Muscle of back (tissue), 11 donors: ENCODE results near the gene CYP4F8. TPM values are rescaled to one million over a fixed set of nuclear protein-coding genes. Genes with fewer than 3 reads are reported as not detected.
"Not testable (repeated sequence)": the region's sequence is repeated elsewhere in the genome, so short reads cannot be mapped to it uniquely, and the experiment has no call there.

Source experiments
- DNase-seq, 3 donors: peaks; one replicate each; pipeline versions ENCODE4 v3.0.0 to v3.0.0-alpha.2; 2013
- polyA plus RNA-seq, 10 donors: library from polyadenylated mRNA; unstranded; fragments of 120-200 nt; gene quantifications; one replicate each; pipeline ENCODE4 v1.2.1, GENCODE V29; 2013; ENCODE audit not compliant: insufficient read length in 10 of 10

Gene CYP4F8
- polyA plus RNA-seq, 10 donors = not detected

GRCh38 chr19:15643387-15643786 is 28.4 kb downstream of the CYP4F8 start:
- DNase-seq = no peak

- no peak for DNase-seq
Observed at GRCh38 chr19:15644066-15644741, 29.2 kb downstream of the CYP4F8 start.

GRCh38 chr19:15644816-15645215 is 29.8 kb downstream of the CYP4F8 start:
- DNase-seq = no peak

GRCh38 chr19:15649526-15649925 is 34.5 kb downstream of the CYP4F8 start:
- DNase-seq = no peak

- not testable (repeated sequence) for DNase-seq
Observed at GRCh38 chr19:15650123-15650522, 35.1 kb downstream of the CYP4F8 start.

- DNase-seq = no peak
Observed at GRCh38 chr19:15651791-15652190, 36.8 kb downstream of the CYP4F8 start.

GRCh38 chr19:15652559-15653278 is 37.7 kb downstream of the CYP4F8 start:
- no peak for DNase-seq

- no peak for DNase-seq
Observed at GRCh38 chr19:15656467-15656866, 41.4 kb downstream of the CYP4F8 start.

- DNase-seq = no peak
Observed at GRCh38 chr19:15663247-15663646, 48.2 kb downstream of the CYP4F8 start.

GRCh38 chr19:15666186-15666585 is 51.2 kb downstream of the CYP4F8 start:
- DNase-seq = no peak

GRCh38 chr19:15666883-15667282 is 51.9 kb downstream of the CYP4F8 start:
- DNase-seq = no peak

- no peak for DNase-seq
Observed at GRCh38 chr19:15669440-15669839, 54.4 kb downstream of the CYP4F8 start.

- DNase-seq = no peak
Observed at GRCh38 chr19:15669891-15670290, 54.9 kb downstream of the CYP4F8 start.

- DNase-seq = no peak
Observed at GRCh38 chr19:15671237-15671821, 56.3 kb downstream of the CYP4F8 start.

- DNase-seq = peak in 2 of 3 donors; percentile 7 to 79
Observed at GRCh38 chr19:15671891-15672579, 57.0 kb downstream of the CYP4F8 start.

- peak; percentile 5 to 82 (median 58) for DNase-seq
Observed at GRCh38 chr19:15672580-15673175, 57.7 kb downstream of the CYP4F8 start, which contains the start of gene CYP4F12. CYP4F12 (plus strand) TSS chr19:15673087; CDS start chr19:15673530, 443 bp downstream.

- no peak for DNase-seq
Observed at GRCh38 chr19:15673176-15673654, 58.2 kb downstream of the CYP4F8 start.

- DNase-seq = peak in 1 of 3 donors; percentile 1
Observed at GRCh38 chr19:15675560-15675959, 60.5 kb downstream of the CYP4F8 start.

GRCh38 chr19:15679089-15679488 is 64.1 kb downstream of the CYP4F8 start:
- DNase-seq = no peak

- DNase-seq = not testable (repeated sequence)
Observed at GRCh38 chr19:15679865-15680264, 64.8 kb downstream of the CYP4F8 start.
